NCI-H2196 treated with DMSO at 0.1 percent for 48 hours (cell line): ENCODE measurements around the gene PPIE.

Experiments
- DNase-seq: peaks from one replicate; lab custom pipeline; 2025; ENCODE audit not compliant: unreplicated experiment; lab: John Stamatoyannopoulos, UW

PPIE gene

DNA sequence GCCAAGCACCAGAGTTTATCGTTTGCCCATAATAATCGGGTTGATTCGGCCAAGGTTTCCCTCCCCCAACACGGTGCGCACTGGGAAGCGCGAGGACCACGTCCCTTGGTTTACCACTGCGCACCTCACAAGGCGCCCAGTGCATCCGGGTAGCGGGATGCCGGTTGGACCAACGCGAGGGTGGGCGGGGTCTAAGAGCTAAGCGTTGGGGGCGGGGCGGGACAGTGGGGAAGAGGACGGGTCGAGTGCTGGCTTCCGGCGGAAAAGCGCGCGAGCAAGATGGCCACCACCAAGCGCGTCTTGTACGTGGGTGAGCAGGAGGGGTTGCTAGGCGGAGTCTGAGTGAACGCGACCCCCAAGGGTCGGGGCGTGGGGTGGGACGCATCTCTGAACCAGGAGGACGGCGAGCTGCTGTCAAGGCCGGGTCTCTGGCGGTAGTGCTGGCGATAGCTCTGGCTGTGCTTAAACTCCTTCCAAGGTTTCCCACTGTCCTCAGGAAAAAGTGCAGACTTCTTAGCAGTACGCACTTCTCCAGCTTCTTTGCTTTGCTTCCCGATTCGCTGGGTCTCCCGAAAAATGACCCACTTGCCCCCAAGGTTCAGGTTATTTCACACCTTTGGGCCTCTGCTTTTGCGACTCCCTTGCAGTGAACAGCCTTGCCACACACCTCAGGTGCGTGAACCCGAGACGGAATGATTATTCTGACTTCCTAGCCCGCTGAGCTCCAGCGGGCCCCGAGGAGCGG, at the start of gene PPIE:
Gene PPIE (plus strand): TSS at position 261 of the 745 bp plus-strand sequence. CDS start 19 bp downstream, at position 280.
- DNase-seq, result peak; percentile 83

GRCh38 chr1:39689214-39689613, 49.5 kb upstream of the PPIE start:
- no peak for DNase-seq

GRCh38 chr1:39689635-39690034, 49.0 kb upstream of the PPIE start:
- peak; percentile 11 for DNase-seq

- no peak for DNase-seq
These were observed 48.5 kb upstream of the PPIE start for GRCh38 chr1:39690225-39690624.

DNA sequence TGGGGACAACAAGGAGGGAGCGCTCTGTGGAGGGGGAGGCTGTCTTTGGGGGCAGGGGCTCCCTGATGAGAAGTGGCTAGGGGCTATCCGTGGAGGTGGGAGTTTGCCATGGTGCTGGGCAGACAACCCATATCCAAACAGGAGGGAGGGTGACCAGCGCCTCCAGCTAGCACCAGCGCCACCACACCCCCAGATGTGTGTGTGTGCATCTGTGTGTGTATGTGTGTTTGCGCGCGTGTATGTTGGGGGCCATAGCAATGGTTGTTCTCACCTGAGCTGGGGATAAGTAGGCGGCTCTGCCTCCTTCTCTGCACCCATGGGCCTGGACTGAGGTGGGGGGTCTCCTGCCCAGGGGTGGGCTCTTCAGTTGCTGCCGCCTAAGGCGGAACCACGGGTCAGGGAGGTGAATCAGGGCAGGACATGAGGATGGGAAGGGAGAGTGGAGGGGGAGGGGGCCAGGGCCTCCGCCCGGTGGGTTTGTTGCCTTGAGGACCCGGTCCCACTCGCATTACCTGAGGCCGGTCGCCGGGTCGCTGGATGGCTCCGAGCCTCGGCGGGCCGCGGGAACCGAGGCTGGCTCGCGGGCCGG, 47.8 kb upstream of the PPIE start:
- no peak for DNase-seq

DNA sequence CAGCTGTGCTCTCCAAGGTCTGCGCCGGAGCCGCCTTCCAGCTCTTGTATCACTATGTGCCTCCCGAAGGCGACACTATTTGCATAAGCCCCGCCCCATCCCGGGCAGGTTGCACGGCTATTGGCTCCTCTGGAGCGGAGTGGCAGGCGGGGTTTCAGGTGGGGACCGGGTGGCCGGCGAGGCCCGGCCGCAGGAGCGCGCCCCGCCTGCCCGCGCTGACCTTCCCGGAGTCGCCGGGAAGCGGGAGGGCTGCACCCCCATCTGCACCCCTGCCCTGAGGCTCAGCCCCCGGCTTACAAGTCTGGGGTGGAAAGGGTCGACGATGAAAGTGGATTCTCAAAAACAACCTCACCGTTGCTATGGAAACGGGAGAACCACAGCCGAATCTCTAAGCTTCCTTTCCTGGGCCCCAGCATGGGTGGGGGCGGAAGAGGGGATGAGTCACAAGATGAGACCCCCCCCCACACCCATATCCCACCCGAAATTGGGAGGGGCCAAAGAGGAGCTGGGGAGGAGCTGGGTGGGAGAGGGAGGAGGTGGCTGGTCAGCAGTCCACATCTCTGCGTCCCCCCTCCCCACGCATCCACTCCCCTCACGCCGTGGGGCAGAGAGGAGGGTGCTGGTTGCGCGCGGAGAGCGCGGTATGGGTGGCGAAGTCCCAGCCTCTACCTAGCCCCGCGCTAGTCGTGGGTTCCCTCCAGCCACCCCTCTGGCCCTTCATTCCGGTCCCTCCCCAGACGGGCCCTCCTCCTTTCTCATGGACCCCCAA, 47.1 kb upstream of the PPIE start, which contains the start of gene HPCAL4:
Gene HPCAL4 (minus strand): TSS at position 51 of the 769 bp plus-strand sequence. CDS start 6,830 bp downstream, outside the sequence.
- peak; percentile 91 for DNase-seq

DNA sequence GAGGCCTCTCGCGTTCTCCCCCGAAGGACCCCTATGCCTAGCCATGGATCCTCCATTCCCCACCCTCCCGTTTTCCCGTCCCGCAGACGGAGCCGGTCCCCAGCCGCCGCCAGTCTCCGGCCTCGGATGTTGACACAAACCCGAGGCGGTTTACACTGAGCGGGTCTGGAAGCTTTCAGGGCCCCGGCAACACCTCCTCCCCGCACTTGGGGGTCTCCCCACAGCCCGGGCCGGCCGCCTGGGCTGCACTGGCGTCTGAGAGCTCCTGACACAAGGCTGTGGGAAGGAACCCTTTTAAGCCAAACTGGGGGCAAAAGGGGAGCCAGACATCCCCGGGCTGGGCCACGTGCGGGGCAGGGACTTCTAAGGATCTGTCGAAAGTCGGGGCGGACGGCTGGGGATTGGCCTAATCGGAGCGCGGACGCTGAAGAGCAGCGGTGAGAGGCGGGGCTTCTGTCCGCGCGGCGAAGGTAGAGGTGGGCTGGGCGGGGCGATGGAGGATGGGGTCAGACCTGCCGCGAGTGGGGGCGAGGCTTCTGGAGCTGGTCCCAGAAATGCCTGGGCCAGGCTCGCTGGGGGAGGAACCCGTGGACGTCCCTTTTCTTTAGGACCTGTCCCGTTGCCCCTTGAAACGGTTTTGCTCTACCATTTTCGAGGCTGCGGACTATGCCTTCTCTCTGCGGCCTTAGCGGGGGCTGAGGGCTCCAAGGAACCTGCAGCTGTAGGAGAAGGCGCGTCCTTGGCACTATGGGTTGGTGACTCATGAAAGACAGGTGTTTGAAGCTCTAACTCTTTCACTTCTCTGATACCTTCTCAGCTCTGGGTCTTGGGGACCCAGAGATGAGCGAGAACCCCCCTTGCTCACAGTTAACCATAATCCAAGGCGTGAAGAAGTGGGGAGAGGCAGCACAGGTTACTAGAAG, 46.3 kb upstream of the PPIE start:
- DNase-seq, result no peak

DNA sequence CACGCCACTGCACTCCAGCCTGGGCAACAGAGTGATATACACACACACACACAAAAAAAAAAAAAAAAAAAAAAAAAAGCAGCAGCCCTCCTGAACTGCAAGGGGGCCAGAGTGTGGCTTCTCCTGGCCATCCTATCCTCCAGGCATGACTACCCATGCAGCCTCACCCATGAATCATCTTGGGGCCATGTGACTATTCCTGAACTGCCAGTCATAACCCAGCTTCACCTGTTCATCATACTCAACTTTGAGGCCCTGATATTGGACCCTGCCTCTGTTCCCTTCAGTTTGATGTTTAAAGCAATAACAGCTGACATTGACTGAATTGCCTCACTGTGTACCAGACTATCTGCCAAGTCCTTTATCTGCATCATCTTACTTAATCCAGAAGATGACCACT, 44.7 kb upstream of the PPIE start:
- DNase-seq, result no peak

DNA sequence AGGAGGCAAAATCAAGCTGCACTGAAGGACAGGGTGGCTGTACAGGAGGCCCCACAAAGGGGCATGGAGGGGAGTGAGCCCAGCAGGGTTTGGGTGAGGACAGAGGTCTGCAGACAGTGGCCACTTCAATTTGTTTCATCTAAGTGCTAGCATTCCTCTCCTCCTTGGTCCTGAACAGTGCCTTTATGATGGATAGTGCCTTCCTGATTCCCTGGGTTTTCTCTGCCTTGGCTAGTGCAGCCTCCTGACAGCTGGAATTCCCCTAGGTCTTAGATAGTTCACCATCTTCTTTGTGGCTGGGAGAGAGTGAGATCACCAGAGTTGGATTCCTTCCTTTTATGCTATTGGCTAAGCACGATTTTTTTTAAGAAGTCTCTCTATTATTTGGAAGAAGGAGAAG, 43.7 kb upstream of the PPIE start:
- DNase-seq, result no peak

DNA sequence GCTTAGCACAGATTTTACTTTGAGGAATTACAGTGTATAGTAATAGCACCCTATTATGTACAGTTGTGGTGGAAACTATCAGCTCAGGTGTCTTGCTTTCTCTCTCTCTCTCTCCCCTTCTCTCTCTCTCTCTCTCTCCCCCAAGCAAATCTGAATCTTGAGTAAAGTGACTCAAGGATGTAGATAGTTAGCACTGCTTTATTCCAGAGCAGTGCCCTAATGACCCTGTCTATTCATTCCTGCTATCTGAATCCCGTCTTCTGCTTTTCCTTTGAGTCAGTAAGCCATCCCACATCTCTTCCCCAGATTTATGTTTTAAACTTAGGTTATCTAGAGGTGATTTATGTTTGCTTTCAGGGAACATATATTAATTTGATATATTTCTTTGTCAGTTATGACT, 42.2 kb upstream of the PPIE start:
- DNase-seq, result no peak

DNA sequence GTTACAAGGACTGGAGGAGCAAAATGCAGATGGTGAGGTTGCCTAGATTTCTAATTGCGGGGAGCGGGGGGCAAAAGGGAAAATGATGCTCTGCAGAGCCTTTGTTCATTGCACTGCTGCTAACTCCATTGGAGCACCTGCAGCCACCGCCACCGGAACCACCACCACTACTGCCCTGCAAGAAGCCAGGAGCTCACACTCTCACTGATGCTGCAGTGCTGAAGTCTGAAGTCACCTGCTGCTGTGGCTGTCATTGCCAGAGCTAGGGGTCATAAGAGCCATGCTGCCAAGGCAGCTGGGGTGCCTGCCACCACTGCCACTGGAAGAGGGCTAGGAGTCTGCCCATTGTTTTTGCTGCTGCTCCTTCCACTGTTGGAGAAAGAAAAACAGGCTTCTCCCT, 40.1 kb upstream of the PPIE start:
- no peak for DNase-seq

- DNase-seq, result no peak
These were observed 39.3 kb upstream of the PPIE start for GRCh38 chr1:39699419-39699818.

DNA sequence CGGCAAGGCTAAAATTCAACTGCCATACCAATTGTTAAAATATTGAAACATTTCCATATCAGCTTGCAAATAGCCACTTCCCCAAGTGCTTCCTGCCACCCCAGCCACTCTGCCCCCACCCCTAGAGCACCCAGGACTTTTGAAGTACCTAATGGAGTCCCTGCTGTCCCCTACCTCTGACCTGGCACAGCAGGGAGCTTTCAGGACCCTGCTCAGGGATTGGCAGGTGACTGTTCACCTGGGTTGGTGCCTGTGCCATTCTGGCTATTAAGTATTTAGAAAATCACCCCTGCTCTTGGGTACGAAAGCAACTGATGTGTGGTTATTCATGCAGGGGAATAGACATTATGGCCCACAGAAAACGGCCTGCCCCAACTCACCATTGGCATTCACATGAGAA, 38.3 kb upstream of the PPIE start:
- no peak for DNase-seq

- DNase-seq, result peak; percentile 54
These were observed 37.6 kb upstream of the PPIE start for GRCh38 chr1:39701049-39701439.

GRCh38 chr1:39704757-39705156, 33.9 kb upstream of the PPIE start:
- no peak for DNase-seq

DNA sequence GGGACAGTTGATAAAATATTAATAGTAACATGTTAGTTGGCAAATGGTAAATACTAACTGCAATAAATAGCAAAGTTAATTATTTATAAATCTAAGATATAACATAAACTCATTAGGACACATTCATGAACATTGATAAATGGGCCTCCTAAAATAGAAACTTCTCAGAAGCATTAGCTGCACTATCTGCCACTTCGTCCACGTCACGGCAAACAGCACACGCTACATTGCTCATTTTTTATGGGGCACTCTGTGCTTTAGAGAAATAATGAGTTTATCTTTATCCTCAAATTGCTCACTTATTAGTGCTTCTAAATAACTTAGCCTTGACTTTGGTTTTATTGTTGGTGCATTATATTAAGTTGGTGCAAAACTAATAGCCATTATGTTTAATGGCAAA, 31.2 kb upstream of the PPIE start:
- DNase-seq, result no peak

GRCh38 chr1:39711104-39711965, 27.3 kb upstream of the PPIE start:
- no peak for DNase-seq

- DNase-seq, result no peak
These were observed 26.7 kb upstream of the PPIE start for GRCh38 chr1:39711966-39712340.

- no peak for DNase-seq
These were observed 25.1 kb upstream of the PPIE start for GRCh38 chr1:39713557-39713956.

DNA sequence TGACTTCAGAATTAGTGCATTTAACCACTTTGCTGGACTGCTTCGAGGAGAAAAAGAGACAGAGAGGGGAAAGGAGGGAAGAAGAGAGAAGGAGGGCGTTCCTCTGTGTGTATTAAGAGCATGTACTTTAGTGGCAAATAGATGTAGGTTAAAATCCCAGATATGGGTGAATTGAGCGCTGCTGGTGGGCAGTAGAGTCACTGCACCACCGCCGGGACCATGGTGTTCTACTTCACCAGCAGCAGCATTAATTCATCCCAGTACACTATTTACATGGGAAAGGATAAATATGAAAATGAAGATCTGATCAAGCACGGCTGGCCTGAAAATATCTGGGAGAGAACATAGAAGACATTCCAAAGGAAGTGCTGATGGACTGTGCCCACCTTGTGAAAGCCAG, 20.9 kb upstream of the PPIE start:
- DNase-seq, result no peak
